GM23338 (cell line): ENCODE results near the gene DHFR2. TPM values are rescaled to one million over a fixed set of nuclear protein-coding genes. Genes with fewer than 3 reads are reported as not detected.
"Not testable (repeated sequence)": the region's sequence is repeated elsewhere in the genome, so short reads cannot be mapped to it uniquely, and the experiment has no call there.

Experiments used
- ATAC-seq: fragments of 200-7000 bp; cut with Tn5 transposase; 3 replicates; pipeline ENCODE4 v1.9.1; 2020
- DNase-seq: peaks from one replicate; pipeline ENCODE4 v3.0.0-alpha.2; 2015; ENCODE audit warnings: low spot score
- H2AFZ ChIP-seq: fragments of 200-600 bp; sonication (generic); 2 replicates; pipeline ENCODE4 v1.8.0; 2016; ENCODE audit warnings: antibody characterized with exemption, mild to moderate bottlenecking, moderate library complexity
- H3F3A ChIP-seq: fragments of 200-600 bp; sonication (generic); replicated peaks from 2 replicates; pipeline ENCODE4 v1.8.0; 2017; ENCODE audit warnings: antibody characterized with exemption, mixed run types, low read depth
- H3K27ac ChIP-seq: fragments of 200-600 bp; sonication (generic); 2 replicates; pipeline ENCODE4 v1.6.1; 2016; ENCODE audit warnings: low read depth
- H3K27me3 ChIP-seq: fragments of 200-600 bp; sonication (generic); 2 replicates; pipeline ENCODE4 v1.8.0; 2016; ENCODE audit warnings: mild to moderate bottlenecking, mixed run types, moderate library complexity; ENCODE audit not compliant: insufficient read depth
- H3K36me3 ChIP-seq: fragments of 200-600 bp; sonication (generic); 2 replicates; pipeline ENCODE4 v1.8.0; 2016; ENCODE audit warnings: mild to moderate bottlenecking; ENCODE audit not compliant: insufficient read depth
- H3K4me1 ChIP-seq: fragments of 200-600 bp; sonication (generic); 2 replicates; pipeline ENCODE4 v1.8.0; 2016; ENCODE audit warnings: mild to moderate bottlenecking, moderate library complexity; ENCODE audit not compliant: insufficient read depth
- H3K4me2 ChIP-seq: fragments of 200-600 bp; sonication (generic); 2 replicates; pipeline ENCODE4 v1.7.1; 2017; ENCODE audit warnings: mixed run types
- H3K4me3 ChIP-seq: fragments of 200-600 bp; sonication (generic); 2 replicates; pipeline ENCODE4 v1.6.1; 2016; ENCODE audit warnings: mixed run types
- H3K79me2 ChIP-seq: fragments of 200-600 bp; sonication (generic); replicated peaks from 2 replicates; pipeline ENCODE4 v1.8.0; 2017; ENCODE audit warnings: mild to moderate bottlenecking; ENCODE audit not compliant: insufficient read depth
- H3K9me2 ChIP-seq: fragments of 200-600 bp; sonication (generic); 2 replicates; pipeline ENCODE4 v1.8.0; 2017; ENCODE audit not compliant: insufficient read depth
- H4K20me1 ChIP-seq: fragments of 200-600 bp; sonication (generic); replicated peaks from 2 replicates; pipeline ENCODE4 v1.8.0; 2017; ENCODE audit warnings: mild to moderate bottlenecking; ENCODE audit not compliant: insufficient read depth
- H3K27ac Mint-ChIP-seq: 2 replicates; pipeline ENCODE4 v1.8.0; 2020; ENCODE audit warnings: inconsistent platforms, mild to moderate bottlenecking, moderate library complexity, mixed read lengths
- H3K27me3 Mint-ChIP-seq: 3 replicates; pipeline ENCODE4 v1.8.0; 2022; ENCODE audit warnings: low read depth, mild to moderate bottlenecking, moderate library complexity, mixed read lengths, inconsistent platforms; ENCODE audit not compliant: insufficient read depth, poor library complexity
- H3K36me3 Mint-ChIP-seq: 3 replicates; pipeline ENCODE4 v1.8.0; 2021; ENCODE audit warnings: low read depth, mild to moderate bottlenecking, inconsistent platforms, moderate library complexity, mixed read lengths
- H3K4me1 Mint-ChIP-seq: 3 replicates; pipeline ENCODE4 v1.8.0; 2020; ENCODE audit warnings: mild to moderate bottlenecking, inconsistent platforms, mixed read lengths
- H3K4me3 Mint-ChIP-seq: 3 replicates; pipeline ENCODE4 v1.8.0; 2021; ENCODE audit warnings: moderate library complexity, mild to moderate bottlenecking, inconsistent platforms, mixed read lengths
- H3K9me3 Mint-ChIP-seq: 3 replicates; pipeline ENCODE4 v1.8.0; 2020; ENCODE audit warnings: moderate library complexity, mild to moderate bottlenecking, inconsistent platforms, mixed read lengths
- EZH2 ChIP-seq: fragments of 200-600 bp; sonication (generic); IDR thresholded peaks from one replicate; pipeline ENCODE4 v1.8.0; 2017; ENCODE audit warnings: antibody characterized with exemption, mild to moderate bottlenecking, low read depth; ENCODE audit not compliant: unreplicated experiment
- REST ChIP-seq: IDR thresholded peaks from one replicate; pipeline ENCODE4 v1.6.1; 2018; ENCODE audit warnings: antibody characterized with exemption; ENCODE audit not compliant: unreplicated experiment
- polyA plus RNA-seq: library from polyadenylated mRNA; unstranded; fragments of >200 nt; fragmentation: Nextera tagmentation; extraction: Ambion mirVana; gene quantifications from 2 replicates; pipeline ENCODE4 v1.2.1, GENCODE V29; 2016
- total RNA-seq: library from RNA; depleted of rRNA; stranded (reverse); fragments of >200 nt; shearing (Covaris generic); gene quantifications from 2 replicates; pipeline ENCODE4 v1.2.3, GENCODE V29; 2014

DHFR2 gene
- total and polyA plus RNA-seq, 2 experiments from 2014 or later = 1.1 to 1.6 TPM

- TF ChIP-seq REST = no peak
Observed at GRCh38 chr3:94046533-94046932, 16.2 kb downstream of the DHFR2 start (continued).

GRCh38 chr3:94044100-94044936 is 18.4 kb downstream of the DHFR2 start:
- not testable (repeated sequence) for H2AFZ ChIP-seq, H3K4me1 Mint-ChIP-seq, H3F3A ChIP-seq, H3K4me2 ChIP-seq, H3K9me2 ChIP-seq, H3K4me1 ChIP-seq, H3K4me3 Mint-ChIP-seq, H3K27ac Mint-ChIP-seq, H3K27me3 ChIP-seq, H3K27ac ChIP-seq, H3K4me3 ChIP-seq, H4K20me1 ChIP-seq, ATAC-seq, H3K36me3 ChIP-seq, DNase-seq, H3K79me2 ChIP-seq
- Mint-ChIP-seq H3K27me3 (peaks cover 14% of the 10 kb centered on the region), H3K36me3 (peaks cover 42% of the 10 kb centered on the region), H3K9me3 (peaks cover 32% of the 10 kb centered on the region)

- Histone ChIP-seq H2AFZ (no peak overlapping the region), H3K27me3 (no peaks in the 10 kb centered on the region), H3K4me2 (no peak overlapping the region), H3F3A (no peaks in the 10 kb centered on the region), H4K20me1 (no peaks in the 10 kb centered on the region), H3K4me3 (no peak overlapping the region), H3K9me2 (no peaks in the 10 kb centered on the region), H3K36me3 (peaks cover 3% of the 10 kb centered on the region; the same call in 1 of the 2 replicates), H3K79me2 (no peaks in the 10 kb centered on the region), H3K27ac (no peak overlapping the region), H3K4me1 (no peaks in the 10 kb centered on the region)
- peaks cover 42% of the 10 kb centered on the region for H3K36me3 Mint-ChIP-seq
- no peak overlapping the region for H3K27ac Mint-ChIP-seq
- H3K9me3 Mint-ChIP-seq = peaks cover 32% of the 10 kb centered on the region
- H3K4me3 Mint-ChIP-seq = no peak overlapping the region
- peaks cover 14% of the 10 kb centered on the region for H3K27me3 Mint-ChIP-seq
- no peak for ATAC-seq
- TF ChIP-seq EZH2 (no peak), REST (no peak)
- no peak for DNase-seq
- no peaks in the 10 kb centered on the region for H3K4me1 Mint-ChIP-seq
Observed at GRCh38 chr3:94043285-94043684, 19.4 kb downstream of the DHFR2 start.
